NCI-H146 (cell line): ENCODE measurements around the gene TC2N.
"Not testable (repeated sequence)": the region's sequence is repeated elsewhere in the genome, so short reads cannot be mapped to it uniquely, and the experiment has no call there.

Experiments used
- DNase-seq: peaks from one replicate; lab custom pipeline; 2025; lab: John Stamatoyannopoulos, UW

The TC2N gene

GRCh38 chr14:91753501-91754128 lies 113.7 kb downstream of the TC2N start:
- no peak for DNase-seq

GRCh38 chr14:91752961-91753360 lies 114.4 kb downstream of the TC2N start:
- DNase-seq, result no peak

- no peak for DNase-seq
Observed at GRCh38 chr14:91751719-91752118, 115.6 kb downstream of the TC2N start.

GRCh38 chr14:91750634-91751198 lies 116.6 kb downstream of the TC2N start:
- DNase-seq, result no peak

GRCh38 chr14:91749868-91750267 lies 117.5 kb downstream of the TC2N start:
- DNase-seq, result no peak

GRCh38 chr14:91748049-91748448 lies 119.3 kb downstream of the TC2N start:
- DNase-seq, result no peak

GRCh38 chr14:91745344-91745743 lies 122.0 kb downstream of the TC2N start:
- DNase-seq, result no peak

- DNase-seq, result no peak
Observed at GRCh38 chr14:91744068-91744480, 123.3 kb downstream of the TC2N start.

- DNase-seq, result no peak
Observed at GRCh38 chr14:91743305-91743653, 124.1 kb downstream of the TC2N start.

- DNase-seq, result no peak
Observed at GRCh38 chr14:91742621-91743304, 124.6 kb downstream of the TC2N start.

GRCh38 chr14:91739867-91740266 lies 127.5 kb downstream of the TC2N start:
- not testable (repeated sequence) for DNase-seq

GRCh38 chr14:91737619-91738018 lies 129.7 kb downstream of the TC2N start:
- DNase-seq, result no peak

GRCh38 chr14:91732859-91733477 lies 134.4 kb downstream of the TC2N start:
- DNase-seq, result no peak

- DNase-seq, result no peak
Observed at GRCh38 chr14:91732439-91732838, 134.9 kb downstream of the TC2N start.

GRCh38 chr14:91731986-91732385 lies 135.3 kb downstream of the TC2N start, which contains the start of gene CATSPERB:
Gene CATSPERB (minus strand): TSS chr14:91732086. CDS start chr14:91729479, 2,607 bp downstream.
- no peak for DNase-seq

- DNase-seq, result no peak
Observed at GRCh38 chr14:91731018-91731417, 136.3 kb downstream of the TC2N start.

- DNase-seq, result no peak
Observed at GRCh38 chr14:91729756-91730155, 137.6 kb downstream of the TC2N start.
